ENCODE results near the gene ZSCAN4. TPM values are rescaled to one million over a fixed set of nuclear protein-coding genes. Genes with fewer than 3 reads are reported as not detected.

Gene ZSCAN4
- total RNA-seq, 2 donors from 2014 or later = not detected

DNA sequence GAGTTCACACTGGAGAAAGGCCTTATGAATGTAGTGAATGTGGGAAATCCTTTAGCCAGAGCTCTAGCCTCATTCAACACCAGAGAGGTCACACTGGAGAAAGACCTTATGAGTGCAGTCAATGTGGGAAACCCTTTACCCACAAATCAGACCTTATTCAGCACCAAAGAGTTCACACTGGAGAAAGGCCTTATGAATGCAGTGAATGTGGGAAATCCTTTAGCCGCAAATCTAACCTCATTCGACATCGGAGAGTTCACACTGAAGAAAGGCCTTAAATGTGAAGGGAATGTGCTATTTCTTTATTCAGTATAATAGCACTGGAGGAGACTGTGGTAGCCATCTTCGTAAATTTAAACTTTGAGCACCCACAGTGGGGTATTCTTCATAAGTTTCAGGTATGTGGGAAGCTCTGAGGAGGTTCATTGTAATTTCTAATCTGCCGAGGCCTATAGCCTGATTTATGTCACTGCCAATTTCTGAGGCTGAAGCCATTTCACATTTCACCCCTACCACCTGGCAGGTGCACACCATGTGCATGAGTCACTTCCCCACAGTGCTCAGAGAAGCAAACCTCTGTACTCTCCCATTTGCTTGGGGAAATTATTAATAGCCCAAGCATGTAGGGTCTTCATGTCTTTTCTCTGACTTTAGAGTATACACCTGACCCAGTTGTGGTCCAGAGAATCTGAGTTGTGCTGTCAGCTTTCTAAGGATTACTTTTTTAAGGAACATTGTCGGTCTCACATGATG lies 19.5 kb downstream of the ZSCAN4 start:
- Histone ChIP-seq H3K4me1 (peaks cover 1% of the 10 kb centered on the region), H3K27me3 (no peaks in the 10 kb centered on the region), H3K27ac (no peak overlapping the region), H3K36me3 (replicated peaks in 1 of 2; ENCODE audit: insufficient read depth in 1 of 2, low read depth in 2 of 2) (peaks cover 7 to 18% of the 10 kb centered on the region in 2 donors), H3K9me3 (peaks cover 0 to 58% (median 3%) of the 10 kb centered on the region in 3 donors), H3K4me3 (no peak overlapping the region)
- 98% methylated on average over 6 of the region's 6 CpGs for WGBS, 2 donors
- ATAC-seq (no peak), DNase-seq (no peak)
- intact Hi-C loops (cut with DNase I) = no loop called here
- TF ChIP-seq POLR2A (IDR thresholded peaks at IDR 0.05) = no peak
- TF ChIP-seq, protein P1, sequence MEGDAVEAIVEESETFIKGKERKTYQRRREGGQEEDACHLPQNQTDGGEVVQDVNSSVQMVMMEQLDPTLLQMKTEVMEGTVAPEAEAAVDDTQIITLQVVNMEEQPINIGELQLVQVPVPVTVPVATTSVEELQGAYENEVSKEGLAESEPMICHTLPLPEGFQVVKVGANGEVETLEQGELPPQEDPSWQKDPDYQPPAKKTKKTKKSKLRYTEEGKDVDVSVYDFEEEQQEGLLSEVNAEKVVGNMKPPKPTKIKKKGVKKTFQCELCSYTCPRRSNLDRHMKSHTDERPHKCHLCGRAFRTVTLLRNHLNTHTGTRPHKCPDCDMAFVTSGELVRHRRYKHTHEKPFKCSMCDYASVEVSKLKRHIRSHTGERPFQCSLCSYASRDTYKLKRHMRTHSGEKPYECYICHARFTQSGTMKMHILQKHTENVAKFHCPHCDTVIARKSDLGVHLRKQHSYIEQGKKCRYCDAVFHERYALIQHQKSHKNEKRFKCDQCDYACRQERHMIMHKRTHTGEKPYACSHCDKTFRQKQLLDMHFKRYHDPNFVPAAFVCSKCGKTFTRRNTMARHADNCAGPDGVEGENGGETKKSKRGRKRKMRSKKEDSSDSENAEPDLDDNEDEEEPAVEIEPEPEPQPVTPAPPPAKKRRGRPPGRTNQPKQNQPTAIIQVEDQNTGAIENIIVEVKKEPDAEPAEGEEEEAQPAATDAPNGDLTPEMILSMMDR (IDR thresholded peaks at IDR 0.05) = no peak

DNA sequence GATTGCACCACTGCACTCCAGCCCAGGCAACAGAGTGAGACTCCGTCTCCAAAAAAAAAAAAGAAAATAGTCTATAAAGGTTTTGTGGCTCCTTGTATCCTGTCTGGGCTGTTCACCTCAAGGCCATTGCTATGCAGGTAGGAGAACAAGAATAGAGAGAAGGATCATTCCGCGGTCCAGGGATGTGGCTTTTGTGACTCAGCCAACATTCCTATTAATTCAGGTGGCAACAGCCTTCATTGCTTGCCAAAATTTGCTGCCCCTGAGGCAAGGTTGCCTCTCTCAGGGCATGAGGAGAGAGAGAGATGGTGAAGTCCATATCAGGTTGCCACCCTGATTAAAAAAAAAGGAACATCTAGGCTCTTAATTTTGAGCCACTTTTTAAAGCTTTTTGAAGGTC lies 21.0 kb downstream of the ZSCAN4 start:
- WGBS, 2 donors = 83 to 98% methylated on average over 3 of the region's 3 CpGs
- no peak for TF ChIP-seq POLR2A (IDR thresholded peaks at IDR 0.05)
- TF ChIP-seq, protein P1 (IDR thresholded peaks at IDR 0.05) = no peak
- H3K9me3 ChIP-seq = peaks cover 0 to 60% (median 3%) of the 10 kb centered on the region in 3 donors
- ATAC-seq (no peak), DNase-seq (no peak)
- no peaks in the 10 kb centered on the region for H3K4me1 ChIP-seq
- no peaks in the 10 kb centered on the region for H3K27me3 ChIP-seq
- no peak overlapping the region for H3K4me3 ChIP-seq
- intact Hi-C loops (cut with DNase I) = no loop called here
- peaks cover 7 to 18% of the 10 kb centered on the region in 2 donors for H3K36me3 ChIP-seq (replicated peaks in 1 of 2; ENCODE audit: insufficient read depth in 1 of 2, low read depth in 2 of 2)
- H3K27ac ChIP-seq = no peak overlapping the region

DNA sequence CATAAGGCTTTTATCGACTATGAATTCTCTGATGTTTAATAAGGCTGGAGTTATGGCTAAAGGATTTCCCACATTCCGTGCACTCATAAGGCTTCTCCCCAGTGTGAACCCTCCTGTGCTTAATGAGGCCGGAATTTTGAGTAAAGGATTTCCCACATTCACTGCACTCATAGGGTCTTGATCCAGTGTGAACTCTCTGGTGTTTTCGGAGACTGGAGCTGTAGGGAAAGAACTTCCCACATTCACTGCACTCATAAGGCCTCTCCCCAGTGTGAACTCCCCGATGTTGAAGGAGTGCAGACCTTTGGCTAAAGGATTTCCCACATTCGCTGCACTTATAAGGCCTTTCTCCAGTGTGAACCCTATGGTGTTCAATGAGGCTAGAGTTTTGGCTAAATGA lies 32.9 kb downstream of the ZSCAN4 start:
- TF ChIP-seq, protein P1 (IDR thresholded peaks at IDR 0.05) = no peak
- no peak for TF ChIP-seq POLR2A (IDR thresholded peaks at IDR 0.05)
- H3K9me3 ChIP-seq = peaks cover 0 to 53% (median 0%) of the 10 kb centered on the region in 3 donors

DNA sequence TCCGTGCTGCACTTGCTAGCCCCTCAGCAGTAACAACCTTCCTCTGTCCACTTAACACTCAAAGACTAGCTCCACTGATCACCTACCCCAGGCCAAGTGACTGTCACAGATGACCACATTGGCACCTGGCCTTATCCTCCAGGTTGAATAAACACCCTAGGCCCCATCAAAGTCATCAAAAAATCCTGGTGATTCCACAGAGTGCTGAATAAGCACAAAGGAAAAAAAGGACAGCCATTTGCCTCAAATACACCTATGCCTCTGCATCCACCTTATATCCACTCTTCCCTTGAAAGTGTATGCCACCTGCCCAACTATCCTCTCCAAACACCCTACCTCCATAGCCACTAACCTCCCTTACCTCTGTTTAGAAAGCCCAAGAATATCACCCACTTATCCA lies 37.6 kb downstream of the ZSCAN4 start:
- DNase-seq = no peak
- Histone ChIP-seq H3K36me3 (replicated peaks in 1 of 2; ENCODE audit: insufficient read depth in 1 of 2, low read depth in 2 of 2) (no peaks in the 10 kb centered on the region), H3K4me1 (peaks cover 7% of the 10 kb centered on the region), H3K4me3 (no peak overlapping the region), H3K27me3 (no peaks in the 10 kb centered on the region), H3K27ac (no peak overlapping the region), H3K9me3 (peaks cover 0 to 51% (median 0%) of the 10 kb centered on the region in 3 donors)
- WGBS, 2 donors = 100% methylated on average over 1 of the region's 1 CpG
- intact Hi-C loops (cut with DNase I) = no loop called here
- TF ChIP-seq POLR2A (IDR thresholded peaks at IDR 0.05) = no peak
- TF ChIP-seq, protein P1 (IDR thresholded peaks at IDR 0.05) = no peak
- no peak for ATAC-seq

More for the DNA sequence above, 32.9 kb downstream of the ZSCAN4 start:
- 96 to 100% methylated on average over 6 of the region's 6 CpGs for WGBS, 2 donors
- intact Hi-C loops (cut with DNase I) = no loop called here
- Histone ChIP-seq H3K27me3 (no peaks in the 10 kb centered on the region), H3K36me3 (replicated peaks in 1 of 2; ENCODE audit: insufficient read depth in 1 of 2, low read depth in 2 of 2) (no peaks in the 10 kb centered on the region), H3K4me3 (no peak overlapping the region), H3K27ac (no peak overlapping the region), H3K4me1 (peaks cover 5% of the 10 kb centered on the region)
- DNase-seq (no peak), ATAC-seq (no peak)
